NCI-H69 (cell line): ENCODE data around the gene GPR31.

Experiments
- DNase-seq: peaks from one replicate; lab custom pipeline; 2025; lab: John Stamatoyannopoulos, UW

The GPR31 gene

GRCh38 chr6:167137881-167138280 lies 19.9 kb downstream of the GPR31 start:
- no peak for DNase-seq

GRCh38 chr6:167137081-167137480 lies 20.7 kb downstream of the GPR31 start:
- no peak for DNase-seq

DNA sequence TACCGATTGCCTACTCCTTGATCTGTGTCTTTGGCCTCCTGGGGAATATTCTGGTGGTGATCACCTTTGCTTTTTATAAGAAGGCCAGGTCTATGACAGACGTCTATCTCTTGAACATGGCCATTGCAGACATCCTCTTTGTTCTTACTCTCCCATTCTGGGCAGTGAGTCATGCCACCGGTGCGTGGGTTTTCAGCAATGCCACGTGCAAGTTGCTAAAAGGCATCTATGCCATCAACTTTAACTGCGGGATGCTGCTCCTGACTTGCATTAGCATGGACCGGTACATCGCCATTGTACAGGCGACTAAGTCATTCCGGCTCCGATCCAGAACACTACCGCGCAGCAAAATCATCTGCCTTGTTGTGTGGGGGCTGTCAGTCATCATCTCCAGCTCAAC lies 21.4 kb downstream of the GPR31 start:
- no peak for DNase-seq

GRCh38 chr6:167134448-167135328 lies 23.1 kb downstream of the GPR31 start:
- no peak for DNase-seq

DNA sequence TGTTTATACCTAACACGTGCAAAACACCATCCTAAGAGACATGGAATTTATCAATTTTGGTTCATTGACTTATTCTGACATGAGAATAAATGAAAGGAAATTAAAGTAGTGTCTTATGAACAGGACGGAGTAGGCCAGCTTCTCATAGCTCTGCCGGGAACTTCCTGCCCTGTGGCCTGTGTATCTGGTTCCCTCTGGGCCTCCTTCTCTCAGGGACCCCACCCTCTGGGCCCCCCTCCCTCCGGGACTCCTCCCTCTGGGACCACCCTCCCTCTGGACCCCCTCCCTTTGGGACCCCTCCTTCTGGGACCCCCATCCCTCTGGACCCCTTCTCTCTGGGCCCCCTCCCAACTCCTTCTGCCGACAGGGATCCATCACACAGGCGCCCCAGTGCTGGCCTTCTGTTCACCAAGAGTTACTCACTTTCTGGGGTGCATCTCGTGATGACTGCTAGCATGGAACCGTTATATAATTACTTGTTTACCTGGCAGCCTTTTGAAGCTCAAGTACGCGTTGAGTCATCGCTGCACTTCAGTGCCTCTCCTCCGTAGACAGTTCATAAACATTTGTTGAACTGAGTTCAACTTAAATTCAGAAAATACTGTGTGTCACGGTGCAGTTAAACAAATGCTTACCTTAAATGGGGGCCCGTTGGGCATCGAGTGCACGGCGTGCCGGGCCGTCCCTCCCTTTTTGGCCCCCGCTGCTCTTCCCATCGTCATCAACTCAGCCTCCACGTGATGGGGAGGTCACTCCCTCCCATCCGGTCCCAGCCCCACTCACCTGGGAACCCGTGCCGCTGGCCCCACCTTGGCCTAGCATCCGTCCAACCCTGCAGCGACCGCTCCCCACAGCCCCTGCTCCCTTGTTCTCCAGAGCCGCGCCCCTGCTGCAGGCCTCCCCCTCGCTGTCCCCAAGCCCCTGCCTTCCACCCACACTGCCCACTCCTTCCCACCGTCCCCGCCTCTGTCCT lies 26.8 kb downstream of the GPR31 start:
- DNase-seq = no peak

DNA sequence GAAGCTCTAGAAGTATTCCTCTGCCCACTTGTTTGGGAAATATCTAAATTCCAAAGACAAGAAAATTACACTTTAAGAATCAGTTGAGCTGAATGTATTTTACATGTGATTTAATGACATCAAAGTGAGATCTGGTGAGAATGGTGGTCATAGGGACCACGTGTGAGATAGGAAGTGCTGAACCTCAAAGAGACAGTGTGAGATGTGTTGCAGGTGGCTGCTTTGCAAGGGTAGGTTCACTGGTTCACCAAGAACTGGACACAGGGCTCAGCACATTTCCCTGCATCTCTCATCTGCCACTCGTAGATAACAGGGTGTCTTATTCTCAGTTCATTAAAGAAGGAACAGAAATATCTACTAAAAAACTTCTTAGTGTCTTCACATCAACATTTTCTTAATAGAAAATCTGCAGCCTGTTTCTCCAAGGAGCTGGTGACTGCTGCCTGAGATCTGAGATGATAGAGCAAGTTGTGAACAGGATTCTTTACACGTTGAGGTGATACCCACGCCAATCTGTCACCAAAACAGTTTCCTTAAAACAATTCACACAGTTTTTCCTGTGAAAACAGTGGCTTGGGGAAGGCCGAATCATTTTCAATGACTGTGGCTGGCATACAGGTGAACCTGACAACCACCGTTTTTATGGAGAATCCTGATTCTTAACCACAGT lies 27.6 kb downstream of the GPR31 start:
- no peak for DNase-seq

DNA sequence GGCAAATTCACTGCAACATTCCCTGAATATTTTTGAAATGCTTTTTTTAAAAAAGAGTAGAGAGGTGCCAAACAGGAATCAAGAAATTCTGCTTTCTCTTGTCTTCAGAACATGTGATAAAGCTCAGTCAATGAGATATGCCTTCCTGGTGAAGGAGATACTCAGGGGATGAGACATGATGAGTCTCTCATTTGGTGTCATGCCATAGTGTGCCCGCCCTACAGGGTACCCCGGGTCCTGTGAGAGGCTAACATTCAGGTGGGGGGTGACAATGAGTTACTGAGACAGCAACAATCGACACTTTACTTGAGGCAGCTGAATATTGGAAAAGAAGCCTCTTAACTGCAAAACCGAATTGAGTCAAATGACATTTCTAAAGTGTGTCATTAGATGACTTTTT lies 28.2 kb downstream of the GPR31 start:
- no peak for DNase-seq

- DNase-seq = no peak
Observed at GRCh38 chr6:167129159-167129558, 28.6 kb downstream of the GPR31 start.

- no peak for DNase-seq
Observed at GRCh38 chr6:167127785-167128531, 29.8 kb downstream of the GPR31 start.

DNA sequence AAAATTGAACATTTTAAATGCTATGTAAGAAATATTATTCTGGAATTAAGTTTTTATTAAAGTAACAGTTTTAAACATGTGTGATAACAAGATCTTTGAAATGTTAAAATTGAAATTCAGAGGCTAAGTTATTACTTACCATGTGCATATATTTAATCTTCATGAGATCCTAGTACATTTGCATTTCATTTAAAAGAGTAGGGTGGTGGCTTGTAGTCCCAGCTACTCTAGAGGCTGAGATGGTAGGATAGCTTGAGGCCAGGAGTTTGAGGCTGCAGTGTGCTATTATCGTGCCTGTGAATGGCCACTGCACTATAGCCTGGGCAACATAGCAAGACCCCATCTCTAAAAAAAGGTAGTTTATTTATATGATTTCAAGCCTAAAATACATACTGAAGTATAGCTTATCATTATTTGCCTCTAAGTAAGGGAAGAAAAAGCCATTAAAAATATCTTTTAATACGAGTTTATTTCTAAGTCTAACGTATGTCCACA lies 31.9 kb downstream of the GPR31 start:
- no peak for DNase-seq

GRCh38 chr6:167125410-167125809 lies 32.4 kb downstream of the GPR31 start:
- DNase-seq = no peak

DNA sequence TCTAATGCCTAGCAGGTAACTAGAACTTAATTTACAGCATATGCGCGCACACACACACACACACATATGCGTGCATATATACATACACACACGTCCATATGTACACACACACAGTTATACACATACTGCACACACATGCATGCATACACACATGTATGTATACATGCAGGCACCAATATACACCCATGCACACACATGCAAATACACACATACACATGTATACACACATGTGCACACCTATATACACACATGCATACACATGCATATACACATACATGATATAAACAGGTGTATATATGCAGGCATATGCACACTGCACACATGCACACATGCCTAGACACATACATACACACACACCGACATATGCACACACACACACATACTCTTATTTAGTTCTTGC lies 33.0 kb downstream of the GPR31 start:
- no peak for DNase-seq

DNA sequence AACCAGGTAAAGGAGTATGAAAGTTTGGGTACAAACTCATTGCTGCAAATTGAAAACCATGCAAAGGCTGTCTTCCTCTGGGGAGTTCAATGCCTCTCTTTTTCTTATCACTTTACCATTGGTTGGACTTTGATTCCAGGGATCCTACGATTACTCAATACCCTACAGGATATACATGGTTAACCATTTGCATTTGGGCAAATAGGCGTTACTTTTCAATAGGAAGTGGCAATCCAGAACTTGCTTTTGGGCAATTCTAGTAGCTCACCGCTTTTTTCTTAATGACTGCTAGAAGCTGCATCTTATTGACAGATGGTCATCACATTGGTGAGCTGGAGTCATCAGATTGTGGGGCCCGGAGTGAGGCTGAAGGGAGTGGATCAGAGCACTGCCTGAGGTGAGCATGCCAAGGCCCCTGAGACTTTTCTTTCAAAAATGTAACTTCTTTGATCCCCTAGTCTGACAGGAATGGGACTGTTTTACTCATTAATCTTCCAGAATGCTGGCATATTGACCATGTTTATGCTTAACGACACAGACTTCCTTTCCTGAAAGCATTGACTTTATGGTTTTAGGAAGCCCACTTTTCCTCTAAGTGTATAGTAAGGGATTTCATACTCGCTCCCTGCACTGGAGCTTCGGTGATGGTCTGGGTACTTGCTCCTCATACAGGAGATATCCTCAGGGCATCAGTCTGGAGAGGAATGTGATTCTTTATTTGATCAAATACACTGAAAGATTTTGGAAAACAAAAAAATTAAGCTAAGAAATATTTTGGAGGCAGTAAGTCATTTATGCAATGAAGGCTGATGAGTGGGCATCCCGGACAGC lies 34.7 kb downstream of the GPR31 start, which contains the start of gene CCR6:
Gene CCR6, plus strand, starts transcription at position 270 of the 831 bp plus-strand sequence. CDS start 13,039 bp downstream, outside the sequence.
- no peak for DNase-seq

DNA sequence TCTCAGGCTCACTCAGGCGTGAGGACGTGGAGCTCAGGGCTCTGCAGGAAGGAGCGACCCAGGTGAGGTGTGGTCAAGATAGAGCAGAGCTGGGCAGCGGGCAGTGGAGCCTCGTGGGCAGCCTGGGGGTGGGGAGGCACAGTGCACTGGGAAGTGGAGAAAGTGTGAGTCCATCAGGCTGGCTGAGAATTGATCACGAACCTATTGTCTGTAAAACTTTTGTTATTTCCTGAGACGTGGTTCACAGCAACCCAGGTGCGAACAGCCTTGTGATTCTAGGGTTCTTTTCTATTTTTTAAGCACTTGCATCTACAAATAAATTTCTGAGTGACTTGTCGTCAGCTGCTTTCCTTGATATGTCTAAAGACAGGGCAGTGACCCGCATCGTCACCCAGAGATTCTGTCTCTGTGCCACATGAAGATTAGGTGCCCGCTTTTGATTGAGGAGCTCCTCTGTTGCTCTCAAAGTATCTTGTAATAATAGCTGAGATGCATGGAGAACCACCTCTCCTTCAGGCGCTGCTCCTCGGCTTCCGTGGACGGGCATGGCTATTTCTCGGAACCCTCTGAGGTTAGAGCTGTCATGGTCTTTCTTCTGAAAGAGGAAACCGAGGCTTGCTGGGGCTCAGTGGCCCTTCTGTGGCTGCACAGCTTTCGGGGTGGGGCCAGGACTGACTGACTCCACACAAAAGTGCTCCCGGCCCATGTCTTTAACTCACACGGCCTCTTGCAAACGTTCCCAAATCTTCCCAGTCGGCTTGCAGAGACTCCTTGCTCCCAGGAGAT lies 35.5 kb downstream of the GPR31 start:
- DNase-seq = no peak

DNA sequence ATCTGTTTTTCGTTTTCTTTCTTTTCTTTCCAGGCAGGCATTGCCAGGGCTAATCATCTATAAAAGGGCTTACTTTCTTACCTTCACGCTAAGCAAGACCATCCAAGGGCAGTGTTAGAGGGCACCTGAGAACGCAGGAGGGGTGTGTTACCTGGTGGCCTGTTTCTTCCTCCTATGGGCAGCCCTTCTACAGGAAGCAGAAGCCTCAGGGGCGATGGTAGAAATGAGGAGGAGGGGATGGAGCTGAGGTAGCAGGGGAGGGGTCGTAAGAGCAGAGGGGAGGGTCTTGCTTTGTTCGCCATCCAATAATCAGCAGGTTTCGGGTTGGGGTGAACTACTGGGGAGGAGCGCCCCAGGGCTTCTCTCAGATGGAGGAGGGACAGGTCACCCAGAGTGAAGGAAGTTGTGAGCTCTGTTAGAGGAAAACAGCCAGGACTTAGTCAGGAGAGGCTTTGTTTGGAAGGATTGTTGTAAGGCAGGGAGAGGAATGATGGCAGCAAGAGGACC lies 36.4 kb downstream of the GPR31 start:
- no peak for DNase-seq

GRCh38 chr6:167120583-167120903 lies 37.2 kb downstream of the GPR31 start:
- no peak for DNase-seq

DNA sequence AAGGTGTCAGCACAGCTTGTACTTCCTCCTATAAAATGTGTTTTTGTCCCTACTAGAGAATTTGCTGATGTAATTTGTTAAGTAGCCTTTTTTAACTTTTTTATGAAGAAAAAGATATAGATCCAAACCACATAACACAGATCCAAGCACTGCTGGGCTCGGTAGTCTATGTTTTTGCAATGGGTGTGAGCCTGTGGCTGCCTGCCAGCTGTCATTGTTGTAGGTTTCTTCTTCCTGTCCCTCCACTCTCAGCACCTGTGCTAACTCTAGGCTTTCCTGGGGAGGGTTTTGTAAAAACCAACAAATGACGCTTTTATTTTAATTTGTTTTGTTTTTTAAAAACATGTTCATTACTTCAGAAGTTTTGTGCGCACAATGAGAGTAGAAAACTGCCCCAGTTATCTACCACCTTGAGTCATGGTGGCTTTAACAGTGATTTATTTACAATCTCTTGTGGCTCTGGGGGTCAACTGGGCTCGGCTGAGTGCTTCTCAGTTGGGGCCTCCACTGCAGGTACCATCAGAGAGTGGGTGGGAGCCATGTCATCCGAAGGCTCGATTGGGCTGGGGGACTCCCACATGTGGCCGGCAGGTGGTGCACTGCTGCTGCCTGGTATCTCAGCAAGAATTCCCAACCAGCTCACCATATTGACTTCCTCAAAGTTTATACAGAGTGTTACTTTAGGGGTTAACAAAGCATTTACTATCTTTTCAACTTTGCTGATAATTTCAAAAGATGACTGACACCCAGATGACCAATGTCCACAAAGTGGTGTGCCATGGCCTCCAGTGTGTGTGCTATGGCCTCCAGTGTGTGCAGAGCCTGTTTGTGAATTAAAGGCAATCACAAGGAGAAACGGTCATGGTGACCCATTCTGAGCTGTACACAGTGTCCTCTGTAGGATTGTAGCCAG lies 37.9 kb downstream of the GPR31 start:
- no peak for DNase-seq

- DNase-seq = no peak
Observed at GRCh38 chr6:167118839-167119238, 38.9 kb downstream of the GPR31 start.
